CD14-positive monocyte (primary cell): ENCODE data around the gene TOX3. TPM values are rescaled to one million over a fixed set of nuclear protein-coding genes. Genes with fewer than 3 reads are reported as not detected.

Source experiments
- DNase-seq, 3 donors: peaks; one replicate each; pipeline ENCODE4 v3.0.0-alpha.2; 2011 to 2022
- H2AFZ ChIP-seq: 2 replicates; pipeline ENCODE4 v1.6.0; 2012; ENCODE audit warnings: mild to moderate bottlenecking, low read depth, low read length, inconsistent platforms; ENCODE audit not compliant: insufficient read depth, poor library complexity, severe bottlenecking
- H3K27ac ChIP-seq, 2 donors: 1 replicate in 1 of 2; 2 replicates in 1 of 2; pipeline ENCODE4 v1.5.1; 2012 to 2013; ENCODE audit warnings: low read length in 2 of 2, control low read depth in 1 of 2, inconsistent platforms in 1 of 2, low read depth in 1 of 2, mild to moderate bottlenecking in 1 of 2
- H3K27me3 ChIP-seq, 2 donors: one replicate each; pipeline versions ENCODE4 v1.6.0 to v1.6.1; 2011 to 2013; ENCODE audit warnings: low read length in 2 of 2; ENCODE audit not compliant: control insufficient read depth in 2 of 2, insufficient read depth in 2 of 2
- H3K36me3 ChIP-seq, 2 donors: replicated peaks in 1 of 2; 1 replicate in 1 of 2; 2 replicates in 1 of 2; pipeline versions ENCODE4 v1.5.1 to v1.6.1; 2012 to 2013; ENCODE audit warnings: low read length in 2 of 2, control low read depth in 1 of 2, inconsistent platforms in 1 of 2, mild to moderate bottlenecking in 1 of 2; ENCODE audit not compliant: insufficient read depth in 2 of 2, control insufficient read depth in 1 of 2
- H3K4me1 ChIP-seq, 2 donors: 1 replicate in 1 of 2; 2 replicates in 1 of 2; pipeline versions ENCODE4 v1.5.1 to v1.6.1; 2012 to 2013; ENCODE audit warnings: low read length in 2 of 2, control low read depth in 1 of 2, inconsistent platforms in 1 of 2, mild to moderate bottlenecking in 1 of 2, moderate library complexity in 1 of 2; ENCODE audit not compliant: insufficient read depth in 2 of 2, control insufficient read depth in 1 of 2
- H3K4me2 ChIP-seq: replicated peaks from 2 replicates; pipeline ENCODE3; 2012; ENCODE audit warnings: low read length, moderate library complexity, mild to moderate bottlenecking; ENCODE audit not compliant: poor library complexity, severe bottlenecking; ENCODE audit errors: extremely low read depth
- H3K4me3 ChIP-seq, 3 experiments: fragments of 200-600 bp in 1 of 3; sonication (generic) in 1 of 3; replicated peaks in 1 of 3; 1 replicate in 2 of 3; 2 replicates in 1 of 3; pipeline ENCODE4 v1.5.1; 2011 to 2013; ENCODE audit warnings: low read length in 3 of 3, mild to moderate bottlenecking in 3 of 3, control low read depth in 2 of 3, low read depth in 2 of 3, inconsistent platforms in 1 of 3, moderate library complexity in 1 of 3
- H3K79me2 ChIP-seq: 2 replicates; pipeline ENCODE4 v1.6.0; 2012; ENCODE audit warnings: mild to moderate bottlenecking, control low read depth, inconsistent platforms, low read length, moderate library complexity; ENCODE audit not compliant: insufficient read depth
- H3K9ac ChIP-seq: 2 replicates; pipeline ENCODE4 v1.6.0; 2017; ENCODE audit warnings: low read length, mild to moderate bottlenecking; ENCODE audit not compliant: insufficient read depth, poor library complexity, severe bottlenecking
- H3K9me3 ChIP-seq, 2 donors: replicated peaks in 1 of 2; 1 replicate in 1 of 2; 2 replicates in 1 of 2; pipeline versions ENCODE4 v1.5.1 to v1.6.1; 2012 to 2013; ENCODE audit warnings: low read length in 2 of 2, control low read depth in 1 of 2; ENCODE audit not compliant: control insufficient read depth in 1 of 2, insufficient read depth in 1 of 2
- H4K20me1 ChIP-seq: 2 replicates; pipeline ENCODE4 v1.6.0; 2012; ENCODE audit warnings: mild to moderate bottlenecking, low read length, control low read depth, moderate library complexity; ENCODE audit not compliant: insufficient read depth
- H3K27ac Mint-ChIP-seq, 7 donors: one replicate each; pipeline ENCODE4 v1.8.0; 2020; ENCODE audit warnings: mild to moderate bottlenecking in 7 of 7, mixed read lengths in 7 of 7, moderate library complexity in 6 of 7, inconsistent platforms in 2 of 7
- H3K27me3 Mint-ChIP-seq, 3 donors: one replicate each; pipeline ENCODE4 v1.8.0; 2021 to 2022; ENCODE audit warnings: low read depth in 3 of 3, mild to moderate bottlenecking in 3 of 3, mixed read lengths in 3 of 3, moderate library complexity in 3 of 3, inconsistent platforms in 1 of 3
- H3K36me3 Mint-ChIP-seq, 2 donors: one replicate each; pipeline ENCODE4 v1.8.0; 2020; ENCODE audit warnings: mixed read lengths in 2 of 2, inconsistent platforms in 1 of 2, mild to moderate bottlenecking in 1 of 2
- H3K4me1 Mint-ChIP-seq: one replicate; pipeline ENCODE4 v1.8.0; 2020; ENCODE audit warnings: mild to moderate bottlenecking, mixed read lengths
- H3K4me3 Mint-ChIP-seq, 2 donors: one replicate each; pipeline ENCODE4 v1.8.0; 2020; ENCODE audit warnings: mild to moderate bottlenecking in 2 of 2, mixed read lengths in 2 of 2, moderate library complexity in 1 of 2
- H3K9me3 Mint-ChIP-seq, 7 donors: one replicate each; pipeline ENCODE4 v1.8.0; 2020 to 2022; ENCODE audit warnings: mixed read lengths in 7 of 7, mild to moderate bottlenecking in 6 of 7, moderate library complexity in 6 of 7, inconsistent platforms in 2 of 7
- CTCF ChIP-seq: fragments of 200-600 bp; IDR thresholded peaks from one replicate; pipeline ENCODE4 v1.8.0; 2022; ENCODE audit warnings: antibody characterized with exemption, mild to moderate bottlenecking
- WGBS: methylation state at CpG from one replicate; pipeline ENCODE4 v1.1.5; 2013; ENCODE audit warnings: missing lambda C conversion rate; ENCODE audit not compliant: insufficient coverage; 5-methylcytosine and 5-hydroxymethylcytosine counted together
- intact Hi-C, 2 donors: fragments of 100-400 bp; cut with micrococcal nuclease; formaldehyde crosslinking; loops; one replicate each; pipeline versions ENCODE4 v1.15.0 to v1.15.1; 2023
- polyA plus RNA-seq, 3 donors: library from polyadenylated mRNA; depleted of rRNA in 1 of 3; unstranded in 2 of 3; stranded (reverse) in 1 of 3; fragments of 300-500 nt in 2 of 3; fragments of >200 nt in 1 of 3; fragmentation: Illumina TruSeq in 2 of 3; gene quantifications; 1 replicate in 2 of 3; 2 replicates in 1 of 3; pipeline ENCODE4 v1.2.3, GENCODE V29; 2012 to 2021

The TOX3 gene
- polyA plus RNA-seq, 3 donors: not detected

GRCh38 chr16:52553322-52553721 is 6.4 kb upstream of the TOX3 start:
- Histone ChIP-seq H3K79me2 (no peaks in the 10 kb centered on the region), H3K4me2 (no peak overlapping the region), H3K4me3 (no peak overlapping the region), H2AFZ (no peak overlapping the region), H3K36me3 (no peaks in the 10 kb centered on the region), H3K9me3 (peaks cover 0 to 7% of the 10 kb centered on the region in 2 donors), H3K9ac (no peak overlapping the region), H3K27ac (no peak overlapping the region), H3K27me3 (peaks cover 15% of the 10 kb centered on the region in 2 donors), H3K4me1 (no peaks in the 10 kb centered on the region), H4K20me1 (no peaks in the 10 kb centered on the region)
- TF ChIP-seq CTCF: no peak
- WGBS: no CpG with 5 or more reads among the region's 2 CpGs
- Mint-ChIP-seq H3K36me3 (no peaks in the 10 kb centered on the region), H3K4me1 (no peaks in the 10 kb centered on the region), H3K9me3 (peaks cover 0 to 6% (median 0%) of the 10 kb centered on the region in 7 donors), H3K27me3 (peaks cover 14 to 24% (median 22%) of the 10 kb centered on the region in 3 donors), H3K4me3 (no peak overlapping the region), H3K27ac (no peak overlapping the region)
- no peak for DNase-seq
- intact Hi-C loops: no loop called here

GRCh38 chr16:52552643-52553042 is 5.7 kb upstream of the TOX3 start:
- intact Hi-C loops: no loop called here
- H3K36me3 Mint-ChIP-seq: no peaks in the 10 kb centered on the region
- Histone ChIP-seq H3K4me3 (no peak overlapping the region), H3K4me2 (no peak overlapping the region), H3K9ac (no peak overlapping the region), H3K79me2 (no peaks in the 10 kb centered on the region), H3K9me3 (peaks cover 0 to 12% of the 10 kb centered on the region in 2 donors), H3K27me3 (peaks cover 21 to 22% of the 10 kb centered on the region in 2 donors), H4K20me1 (no peaks in the 10 kb centered on the region), H3K36me3 (no peaks in the 10 kb centered on the region), H3K4me1 (no peaks in the 10 kb centered on the region), H3K27ac (no peak overlapping the region), H2AFZ (no peak overlapping the region)
- no peaks in the 10 kb centered on the region for H3K4me1 Mint-ChIP-seq
- TF ChIP-seq CTCF: no peak
- no peak overlapping the region for H3K27ac Mint-ChIP-seq
- H3K27me3 Mint-ChIP-seq: peaks cover 20 to 31% (median 29%) of the 10 kb centered on the region in 3 donors
- peaks cover 0 to 10% (median 4%) of the 10 kb centered on the region in 7 donors for H3K9me3 Mint-ChIP-seq
- WGBS: no CpG with 5 or more reads among the region's 5 CpGs
- no peak for DNase-seq
- H3K4me3 Mint-ChIP-seq: no peak overlapping the region
